GM18951 (cell line): ENCODE data around the gene SYT17.

Experiments
- POLR2A ChIP-seq: IDR thresholded peaks from 4 replicates; pipeline ENCODE4 v1.6.1; 2011; ENCODE audit warnings: mild to moderate bottlenecking; ENCODE audit not compliant: insufficient read length, insufficient read depth; ENCODE audit errors: extremely low read depth
- in situ Hi-C: fragments of 300-500 bp; cut with MboI; formaldehyde crosslinking; loops from one replicate; pipeline ENCODE4 v1.12.0; 2022; ENCODE audit warnings: low sequenced_read_pairs, mixed read lengths, inconsistent platforms; ENCODE audit not compliant: unreplicated experiment

SYT17 gene

GRCh38 chr16:19172098-19172780 is 4.2 kb downstream of the SYT17 start:
- in situ Hi-C loops = no loop called here

GRCh38 chr16:19173059-19173458 is 5.0 kb downstream of the SYT17 start:
- TF ChIP-seq POLR2A = no peak
- in situ Hi-C loops = no loop called here

More at GRCh38 chr16:19172098-19172780, 4.2 kb downstream of the SYT17 start:
- TF ChIP-seq POLR2A = no peak

DNA sequence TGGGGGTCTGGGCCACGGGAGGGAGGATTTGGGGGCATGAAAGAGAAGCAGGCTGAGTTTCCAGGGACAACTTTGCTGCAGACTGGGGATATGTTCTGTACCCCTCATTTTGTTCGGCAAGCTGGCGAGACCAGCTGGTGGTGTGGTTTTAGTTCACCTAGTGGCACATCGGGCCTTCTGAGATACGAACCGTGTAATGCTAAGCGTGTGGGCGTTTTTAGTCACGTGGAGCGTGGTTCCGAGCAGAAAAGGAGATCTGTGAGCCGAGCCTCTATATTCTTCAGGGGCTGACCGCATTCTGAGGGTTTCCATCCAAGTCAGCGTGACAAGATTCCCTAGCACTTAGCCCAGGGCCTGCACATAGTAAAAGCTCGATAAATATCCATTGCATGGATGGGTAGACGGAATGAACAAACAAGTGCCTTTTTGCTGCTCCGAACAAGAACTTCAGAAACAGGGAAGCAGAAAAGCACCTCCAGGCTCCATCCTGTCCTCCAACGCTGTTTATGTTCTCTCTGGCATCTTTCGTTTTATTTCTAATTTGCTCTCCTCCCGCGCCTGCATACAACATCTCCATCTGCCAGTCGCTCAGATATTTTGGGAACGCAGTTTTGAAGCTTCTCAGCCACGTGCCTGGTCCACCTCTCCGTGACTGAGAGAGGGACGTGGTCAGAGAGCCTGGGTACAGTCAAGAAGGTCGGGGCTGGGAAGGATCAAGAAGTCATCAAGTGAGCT is 5.8 kb downstream of the SYT17 start:
- no peak for TF ChIP-seq POLR2A
- in situ Hi-C loops = no loop called here

GRCh38 chr16:19174478-19174877 is 6.4 kb downstream of the SYT17 start:
- in situ Hi-C loops = no loop called here
- no peak for TF ChIP-seq POLR2A

- TF ChIP-seq POLR2A = no peak
- in situ Hi-C loops = loop anchor here (5.0 kb wide), 1 partner anchor 88 kb away; no protein-coding TSS in a partner anchor
Observed at GRCh38 chr16:19175492-19176262, 7.6 kb downstream of the SYT17 start.

- TF ChIP-seq POLR2A = no peak
- in situ Hi-C loops = loop anchor here (5.0 kb wide), 1 partner anchor 90 kb away; no protein-coding TSS in a partner anchor
Observed at GRCh38 chr16:19177111-19177739, 9.2 kb downstream of the SYT17 start.

- in situ Hi-C loops = loop anchor here (5.0 kb wide), 1 partner anchor 93 kb away; no protein-coding TSS in a partner anchor
- TF ChIP-seq POLR2A = no peak
Observed at GRCh38 chr16:19179546-19180490, 11.8 kb downstream of the SYT17 start.

- TF ChIP-seq POLR2A = no peak
- in situ Hi-C loops = no loop called here
Observed at GRCh38 chr16:19180741-19181140, 12.7 kb downstream of the SYT17 start.

GRCh38 chr16:19182481-19182880 is 14.4 kb downstream of the SYT17 start:
- in situ Hi-C loops = no loop called here
- no peak for TF ChIP-seq POLR2A

- in situ Hi-C loops = no loop called here
- TF ChIP-seq POLR2A = no peak
Observed at GRCh38 chr16:19183187-19183586, 15.1 kb downstream of the SYT17 start.

- TF ChIP-seq POLR2A = no peak
- in situ Hi-C loops = no loop called here
Observed at GRCh38 chr16:19184823-19185509, 16.9 kb downstream of the SYT17 start.
